ENCODE measurements around the gene THG1L.
"Not testable (repeated sequence)": the region's sequence is repeated elsewhere in the genome, so short reads cannot be mapped to it uniquely, and the experiment has no call there.

GRCh38 chr5:157698674-157699073, 32.5 kb upstream of the THG1L start:
- TF ChIP-seq CTCF (conservative IDR thresholded peaks at IDR 0.05; ENCODE audit: low read length); EZH2phosphoT487 (IDR thresholded peaks at IDR 0.05; ENCODE audit: borderline replicate concordance): not testable (repeated sequence)
